Fibroblast of mammary gland (primary cell): Measurements from ENCODE around the gene PABPC1L.

Source experiments
- DNase-seq: peaks from one replicate; pipeline ENCODE4 v3.0.0-alpha.2; 2010; ENCODE audit warnings: low read depth
- H3K4me3 ChIP-seq: 2 replicates; pipeline ENCODE4 v1.5.1; 2011; ENCODE audit warnings: low read depth, mild to moderate bottlenecking, low read length, moderate library complexity; ENCODE audit not compliant: control insufficient read depth
- TF ChIP-seq, protein P1 (sequence below): conservative IDR thresholded peaks from 2 replicates; pipeline ENCODE4 v1.5.1; 2011; ENCODE audit warnings: low read depth, low read length, inconsistent platforms; ENCODE audit not compliant: control insufficient read depth, insufficient read depth

Gene PABPC1L

DNA sequence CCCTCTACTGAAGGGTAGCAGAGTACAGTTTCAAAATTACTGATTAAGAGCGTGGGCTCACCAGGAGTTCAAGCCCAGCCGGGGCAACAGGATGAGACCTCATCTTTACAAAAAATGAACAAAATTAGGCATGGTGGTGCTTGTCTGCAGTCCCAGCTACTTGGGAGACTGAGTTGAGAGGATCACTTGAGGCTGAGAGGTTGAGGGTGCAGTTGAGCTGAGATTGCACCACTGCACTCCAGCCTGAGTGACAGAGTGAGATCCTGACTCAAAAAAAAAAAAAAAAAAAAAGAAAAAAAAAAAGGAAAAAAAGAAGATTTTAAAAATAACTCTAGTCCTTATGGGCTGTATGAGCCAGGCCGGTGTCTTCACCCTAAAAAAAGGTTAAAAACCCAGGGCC is 18.7 kb downstream of the PABPC1L start:
- H3K4me3 ChIP-seq: no peak overlapping the region
- DNase-seq: no peak
- TF ChIP-seq, protein P1, sequence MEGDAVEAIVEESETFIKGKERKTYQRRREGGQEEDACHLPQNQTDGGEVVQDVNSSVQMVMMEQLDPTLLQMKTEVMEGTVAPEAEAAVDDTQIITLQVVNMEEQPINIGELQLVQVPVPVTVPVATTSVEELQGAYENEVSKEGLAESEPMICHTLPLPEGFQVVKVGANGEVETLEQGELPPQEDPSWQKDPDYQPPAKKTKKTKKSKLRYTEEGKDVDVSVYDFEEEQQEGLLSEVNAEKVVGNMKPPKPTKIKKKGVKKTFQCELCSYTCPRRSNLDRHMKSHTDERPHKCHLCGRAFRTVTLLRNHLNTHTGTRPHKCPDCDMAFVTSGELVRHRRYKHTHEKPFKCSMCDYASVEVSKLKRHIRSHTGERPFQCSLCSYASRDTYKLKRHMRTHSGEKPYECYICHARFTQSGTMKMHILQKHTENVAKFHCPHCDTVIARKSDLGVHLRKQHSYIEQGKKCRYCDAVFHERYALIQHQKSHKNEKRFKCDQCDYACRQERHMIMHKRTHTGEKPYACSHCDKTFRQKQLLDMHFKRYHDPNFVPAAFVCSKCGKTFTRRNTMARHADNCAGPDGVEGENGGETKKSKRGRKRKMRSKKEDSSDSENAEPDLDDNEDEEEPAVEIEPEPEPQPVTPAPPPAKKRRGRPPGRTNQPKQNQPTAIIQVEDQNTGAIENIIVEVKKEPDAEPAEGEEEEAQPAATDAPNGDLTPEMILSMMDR: no peak

GRCh38 chr20:44930517-44931168 is 20.8 kb downstream of the PABPC1L start:
- no peak overlapping the region for H3K4me3 ChIP-seq
- TF ChIP-seq, protein P1: no peak

GRCh38 chr20:44931911-44932310 is 22.1 kb downstream of the PABPC1L start:
- H3K4me3 ChIP-seq: no peak overlapping the region
- TF ChIP-seq, protein P1: no peak
- no peak for DNase-seq

More at GRCh38 chr20:44930517-44931168, 20.8 kb downstream of the PABPC1L start:
- no peak for DNase-seq

- TF ChIP-seq, protein P1: no peak
- no peak overlapping the region for H3K4me3 ChIP-seq
- DNase-seq: no peak
These were observed 23.1 kb downstream of the PABPC1L start for GRCh38 chr20:44932916-44933315.

DNA sequence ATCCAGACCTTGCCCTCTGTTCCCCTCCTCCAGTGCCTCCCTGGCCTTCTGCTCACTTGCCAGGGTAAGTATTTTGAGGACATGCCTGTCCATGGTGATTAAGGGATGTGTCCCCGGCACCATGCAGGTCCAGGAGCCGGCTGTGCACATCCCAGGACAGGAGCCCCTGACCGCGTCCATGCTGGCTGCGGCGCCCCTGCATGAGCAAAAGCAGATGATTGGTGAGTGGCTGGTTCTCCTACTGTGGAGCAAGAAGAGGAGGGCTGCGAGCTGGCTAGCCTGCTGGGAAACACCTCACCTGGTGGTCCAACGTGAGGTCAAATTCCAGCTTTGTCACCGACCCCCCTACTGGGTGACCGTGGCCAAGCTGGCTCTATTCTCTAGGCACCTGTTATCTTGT is 26.6 kb downstream of the PABPC1L start:
- no peak for DNase-seq
- TF ChIP-seq, protein P1: no peak
- H3K4me3 ChIP-seq: no peak overlapping the region

DNA sequence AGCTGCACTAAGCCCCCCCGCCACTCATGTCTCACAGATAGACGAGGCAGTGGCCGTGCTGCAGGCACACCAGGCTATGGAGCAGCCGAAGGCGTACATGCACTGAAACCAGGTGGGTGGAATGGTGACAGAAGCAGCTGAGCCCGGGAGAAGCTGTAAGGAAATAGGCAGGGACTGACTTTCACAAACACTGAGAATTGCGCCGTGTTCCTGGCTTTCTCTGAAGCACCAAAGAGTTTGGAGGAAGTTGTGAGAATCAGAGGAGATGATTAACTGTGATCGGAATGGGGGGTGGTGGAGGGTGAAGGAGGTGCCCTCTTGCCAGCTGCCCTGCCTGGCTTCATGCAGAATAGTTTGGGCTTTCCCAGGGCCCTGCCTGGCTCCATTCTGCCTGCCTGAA is 28.8 kb downstream of the PABPC1L start:
- TF ChIP-seq, protein P1: no peak
- no peak overlapping the region for H3K4me3 ChIP-seq
- DNase-seq: peak; percentile 6
